GM19452 (cell line): ENCODE measurements around the gene GPR153.

Source experiments
- ATAC-seq: cut with Tn5 transposase; IDR thresholded peaks from one replicate; pipeline ENCODE4 v1.9.1; 2021; ENCODE audit not compliant: unreplicated experiment

Gene GPR153

GRCh38 chr1:6249739-6250689 lies 10.9 kb downstream of the GPR153 start:
- ATAC-seq, result no peak

- no peak for ATAC-seq
Measured at GRCh38 chr1:6248932-6249738, 11.8 kb downstream of the GPR153 start.

- no peak for ATAC-seq
Measured at GRCh38 chr1:6248161-6248776, 12.6 kb downstream of the GPR153 start.

DNA sequence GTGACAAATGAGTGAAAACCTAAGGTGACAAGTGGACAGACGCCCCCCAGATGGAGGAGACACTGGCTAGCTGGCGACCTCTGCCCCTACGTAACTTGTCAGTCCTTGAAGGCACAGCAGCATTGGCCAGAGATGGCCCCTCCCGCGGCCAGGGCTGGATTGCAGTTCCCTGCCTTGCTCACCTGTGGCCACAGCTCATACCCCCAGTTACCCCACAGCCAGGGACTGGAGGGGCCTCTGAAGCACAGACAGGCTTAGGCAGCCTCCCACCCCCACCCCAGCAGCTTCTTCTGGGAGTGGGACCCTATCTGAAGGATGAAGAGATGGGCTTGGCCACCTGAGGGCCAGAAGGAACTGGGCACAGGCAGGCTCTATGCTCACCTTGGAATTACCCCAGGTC lies 13.2 kb downstream of the GPR153 start:
- ATAC-seq, result no peak

GRCh38 chr1:6246497-6247467 lies 14.1 kb downstream of the GPR153 start:
- ATAC-seq, result no peak

DNA sequence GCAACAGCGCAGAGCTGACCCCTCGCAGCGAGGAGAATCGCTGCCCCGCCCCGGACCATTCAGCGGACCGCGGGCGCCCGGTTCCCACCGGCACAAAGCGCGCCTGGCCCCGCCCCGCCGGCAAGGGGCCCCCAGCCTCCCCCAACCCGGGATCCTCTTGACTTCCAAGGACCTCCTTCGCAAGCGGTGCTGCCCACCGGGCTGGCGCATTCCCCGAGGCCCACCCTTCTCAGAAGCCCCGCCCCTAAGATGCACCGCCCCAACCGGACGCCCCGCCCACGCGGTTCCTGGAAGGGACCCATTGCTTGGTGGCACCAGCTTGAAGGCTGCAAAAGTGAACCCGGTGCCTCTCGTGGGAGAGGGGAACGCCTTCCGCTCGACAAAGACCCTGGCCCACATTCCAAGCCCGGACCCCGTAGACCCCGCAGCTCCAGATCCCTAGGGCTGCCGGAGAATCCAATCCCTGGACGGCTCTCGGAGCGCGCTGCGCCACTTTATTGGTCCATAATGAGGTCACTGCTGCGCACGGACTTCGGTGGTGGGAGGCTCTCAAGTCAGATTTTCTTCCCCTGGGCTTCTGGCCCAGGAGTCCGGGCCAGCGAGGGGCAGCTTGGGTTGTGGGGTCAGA lies 14.9 kb downstream of the GPR153 start:
- ATAC-seq, result no peak

DNA sequence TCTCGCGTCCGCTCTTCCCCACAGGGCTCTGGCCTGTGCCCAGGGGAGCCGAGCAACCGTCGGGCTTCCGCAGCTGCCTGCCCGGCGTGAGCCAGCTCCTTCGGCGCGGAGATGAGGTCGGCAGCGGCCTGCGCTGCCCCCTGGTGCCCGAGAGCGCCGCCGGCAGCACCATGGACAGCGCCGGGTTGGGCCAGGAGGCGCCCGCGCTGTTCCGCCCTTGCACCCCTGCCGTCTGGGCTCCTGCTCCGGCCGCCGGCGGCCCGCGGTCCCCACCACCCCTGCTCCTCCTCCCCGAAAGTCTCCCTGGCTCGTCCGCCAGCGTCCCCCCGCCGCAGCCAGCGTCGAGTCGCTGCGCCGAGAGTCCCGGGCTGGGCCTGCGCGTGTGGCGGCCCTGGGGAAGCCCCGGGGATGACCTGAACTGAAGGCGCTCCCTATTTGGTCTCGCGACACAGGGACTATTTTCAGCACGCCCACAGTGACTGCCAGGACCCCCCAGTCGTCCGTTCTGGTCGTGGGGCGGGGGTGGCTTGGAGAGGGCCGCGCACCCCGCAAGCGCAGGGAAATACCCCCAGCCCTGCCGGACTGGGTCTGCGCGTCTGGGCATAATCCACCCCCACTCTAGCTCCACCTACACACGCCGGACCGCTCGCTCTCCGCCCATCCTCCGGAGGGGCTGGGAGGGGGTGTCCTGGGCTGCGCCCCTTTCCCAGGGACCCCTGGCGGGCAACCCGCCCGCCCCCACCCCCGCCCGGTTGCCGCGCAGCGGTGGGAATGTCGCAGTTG lies 15.6 kb downstream of the GPR153 start:
- ATAC-seq, result peak; percentile 59

DNA sequence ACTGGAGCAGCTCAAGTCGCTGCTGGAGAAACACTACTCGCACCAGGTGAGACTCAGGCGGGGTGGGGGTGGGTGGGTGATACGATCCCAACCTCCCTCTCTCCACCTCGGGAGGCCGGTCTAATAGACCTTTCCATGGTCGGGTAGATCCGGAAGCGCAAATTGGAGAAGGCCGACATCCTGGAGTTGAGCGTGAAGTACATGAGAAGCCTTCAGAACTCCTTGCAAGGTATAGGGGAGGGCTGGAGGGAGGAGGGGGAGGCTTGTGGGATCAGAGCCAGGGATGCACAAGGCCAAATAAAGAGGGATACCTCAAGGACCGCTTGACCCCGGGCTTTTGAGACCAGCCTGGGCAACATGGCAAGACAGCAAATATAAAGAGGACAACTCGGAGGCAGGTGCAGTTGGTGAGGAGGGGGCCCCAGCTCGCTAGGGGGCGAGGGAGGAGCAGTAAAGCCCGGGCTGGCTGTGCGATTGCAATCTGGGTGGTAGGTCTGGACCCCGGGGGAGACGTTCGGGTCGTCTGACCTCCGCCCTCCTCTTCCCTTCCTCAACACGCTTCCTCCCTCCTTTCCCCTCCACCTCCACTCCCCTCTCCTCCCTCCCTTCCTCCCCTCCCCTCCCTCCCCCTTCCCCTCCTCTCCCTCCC lies 16.4 kb downstream of the GPR153 start:
- no peak for ATAC-seq

DNA sequence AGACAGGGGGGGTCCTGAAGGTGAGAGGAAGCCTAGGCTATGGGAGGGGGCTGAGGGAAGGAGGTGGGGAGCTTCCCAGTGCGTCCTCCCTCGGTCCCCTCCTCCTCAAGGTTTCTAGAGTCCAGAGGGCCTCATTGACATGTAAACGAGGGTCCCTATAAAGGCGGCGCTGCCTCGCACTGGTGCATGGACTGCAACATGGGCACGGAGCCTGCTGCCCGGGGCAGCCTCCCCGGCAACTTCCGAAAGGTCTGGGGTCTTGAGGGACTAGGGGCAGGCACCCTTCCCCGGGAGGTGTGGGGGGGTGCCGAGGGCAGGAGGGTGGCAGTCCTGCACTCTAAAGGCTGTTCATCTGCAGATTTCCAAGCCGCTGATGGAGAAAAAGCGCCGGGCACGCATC lies 16.9 kb downstream of the GPR153 start, which contains the start of gene HES3:
Gene HES3 (plus strand): TSS at position 187 of the 400 bp plus-strand sequence. CDS start 187 bp downstream, at position 374.
- no peak for ATAC-seq

- ATAC-seq, result no peak
Measured at GRCh38 chr1:6243053-6243834, 17.7 kb downstream of the GPR153 start.

DNA sequence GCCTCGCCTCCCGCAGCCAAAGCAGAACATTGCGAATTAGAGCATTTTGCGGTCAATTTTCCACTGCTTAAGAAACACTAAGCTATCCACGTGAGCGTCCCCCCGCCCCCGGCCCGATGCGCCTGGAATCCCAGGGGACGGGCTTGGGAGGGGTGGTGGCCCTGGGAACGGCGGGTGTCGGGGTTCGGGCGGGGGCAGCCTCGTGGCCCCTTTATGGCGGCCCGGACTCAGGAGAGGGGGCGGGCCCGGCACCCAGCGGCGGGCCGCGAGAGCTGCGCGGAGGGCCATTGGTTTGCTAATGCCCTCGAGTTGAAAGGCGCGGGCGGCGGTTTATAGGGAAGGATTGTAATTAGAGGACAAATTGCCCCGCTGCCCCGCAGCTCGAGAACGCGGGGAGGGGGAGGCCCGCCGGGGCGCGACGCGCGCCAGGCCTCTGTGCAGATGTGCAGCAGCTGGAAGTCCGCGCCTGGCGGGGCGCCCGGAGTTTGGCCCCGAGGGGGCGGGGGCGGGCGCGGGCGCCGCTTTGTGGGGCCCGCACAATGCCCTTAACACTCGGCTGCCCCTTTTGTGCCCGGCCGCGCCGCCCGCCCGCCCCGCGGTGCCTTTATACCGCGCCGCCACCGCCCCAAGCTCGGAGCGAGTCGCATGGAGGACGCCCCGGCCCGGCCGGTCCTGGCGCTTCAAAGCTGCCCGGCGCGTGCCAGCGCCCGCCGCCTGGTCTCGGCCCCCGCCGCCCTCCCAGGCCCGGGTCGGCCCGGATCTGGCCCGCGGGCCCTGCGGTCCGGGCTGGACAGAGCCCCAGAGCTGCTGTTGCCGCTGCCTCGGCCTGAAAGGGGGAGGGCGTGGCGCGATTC lies 18.8 kb downstream of the GPR153 start:
- ATAC-seq, result no peak

DNA sequence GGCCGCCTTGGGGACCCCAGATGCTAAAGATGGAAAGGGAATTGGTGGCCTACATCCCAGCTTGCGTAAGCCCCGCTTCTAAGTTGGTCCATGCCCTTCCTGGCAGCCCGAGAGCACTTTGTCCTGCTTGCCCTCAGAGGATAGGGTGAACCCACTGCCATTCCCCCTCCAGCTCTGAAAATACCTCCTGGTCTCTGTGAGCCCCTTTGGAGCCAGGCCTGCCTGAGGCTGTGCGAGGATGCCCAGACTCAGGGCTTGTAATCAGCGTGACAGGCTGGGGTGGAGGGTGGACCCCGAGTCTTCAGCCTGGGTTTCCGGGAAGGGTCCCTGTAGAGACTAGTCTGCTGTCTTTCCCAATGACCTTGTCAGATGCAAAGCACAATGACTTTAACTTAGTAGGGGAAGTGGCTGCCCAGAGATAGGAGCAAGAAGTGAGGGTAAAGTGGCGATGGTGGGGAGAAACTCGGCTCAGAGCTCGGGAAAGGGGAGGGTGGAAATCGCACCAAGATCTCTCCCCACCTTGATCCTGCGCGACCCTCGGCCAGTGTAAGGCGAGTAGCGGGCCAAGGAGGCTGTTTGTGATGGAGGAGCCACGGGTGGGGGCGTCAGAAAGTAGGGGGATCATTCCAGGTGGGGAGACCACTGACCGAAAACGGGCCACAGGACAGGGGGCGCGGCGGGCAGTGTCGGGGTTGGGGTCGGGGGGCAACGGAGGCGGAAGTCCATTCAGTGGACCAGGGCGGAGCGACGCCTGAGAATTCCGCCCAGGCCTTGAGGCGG lies 19.6 kb downstream of the GPR153 start:
- no peak for ATAC-seq

DNA sequence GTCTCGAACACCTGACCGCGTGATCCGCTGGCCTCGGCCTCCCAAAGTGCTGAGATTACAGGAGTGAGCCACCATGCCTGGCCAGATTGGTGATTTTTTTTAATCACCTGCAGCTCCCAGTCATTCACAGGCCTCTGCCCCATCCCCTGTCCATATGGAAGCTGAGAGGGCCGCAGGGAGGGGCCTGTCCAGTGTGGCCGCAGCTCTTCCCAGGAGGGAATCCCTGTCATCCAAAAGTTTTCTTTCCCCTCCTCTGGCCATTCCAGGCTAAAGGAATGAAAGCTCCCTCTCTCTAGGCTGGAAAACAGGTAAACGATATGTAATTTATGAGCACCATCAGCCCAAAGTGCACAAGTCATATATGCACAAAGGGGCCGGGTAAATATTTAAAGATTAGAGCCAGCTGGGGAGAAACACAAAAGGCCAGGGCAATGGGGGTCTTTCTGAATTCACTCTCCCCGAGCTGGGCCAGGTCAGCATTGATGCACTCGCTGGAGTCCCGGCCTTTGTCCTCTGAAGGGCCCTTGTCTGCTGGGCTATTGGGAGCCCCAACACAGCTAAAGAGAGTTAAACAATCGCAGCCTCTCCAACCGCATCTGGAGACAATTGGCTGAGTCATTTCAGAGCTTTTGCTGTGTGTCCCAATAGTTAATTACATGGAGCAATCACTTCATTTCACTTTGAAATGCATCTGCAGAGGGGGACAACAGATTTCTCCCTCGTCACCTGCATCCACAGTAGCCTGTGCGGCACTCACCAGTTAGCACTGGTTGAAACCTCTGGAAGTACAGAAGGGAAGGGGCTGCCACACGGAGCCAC lies 20.7 kb downstream of the GPR153 start:
- no peak for ATAC-seq

- no peak for ATAC-seq
Measured at GRCh38 chr1:6239213-6239752, 21.6 kb downstream of the GPR153 start.

GRCh38 chr1:6237093-6237492 lies 23.8 kb downstream of the GPR153 start:
- ATAC-seq, result no peak
